Activated CD4-positive, alpha-beta memory T cell treated with anti-CD3 and anti-CD28 coated beads for 36 hours (primary cell): Measurements from ENCODE around the gene LRRC26. TPM values are rescaled to one million over a fixed set of nuclear protein-coding genes. Genes with fewer than 3 reads are reported as not detected.

ENCODE experiments used
- CTCF ChIA-PET: fragments of 350-600 bp; sonication (Branson Sonifier 250); formaldehyde crosslinking; loops from one replicate; lab custom pipeline; 2021; ENCODE audit warnings: antibody characterized with exemption, inconsistent platforms; lab: Charles Lee
- POLR2A ChIA-PET: fragments of 350-600 bp; sonication (Branson Sonifier 250); formaldehyde crosslinking; loops from one replicate; lab custom pipeline; 2021; ENCODE audit warnings: antibody characterized with exemption; lab: Charles Lee
- DNase-seq: peaks from one replicate; pipeline ENCODE4 v3.0.0-alpha.2; 2020
- H3K27ac Mint-ChIP-seq: one replicate; pipeline ENCODE4 v1.8.0; 2021; ENCODE audit warnings: mixed read lengths
- H3K27me3 Mint-ChIP-seq: one replicate; pipeline ENCODE4 v1.8.0; 2021; ENCODE audit warnings: mixed read lengths
- H3K36me3 Mint-ChIP-seq: one replicate; pipeline ENCODE4 v1.8.0; 2021; ENCODE audit warnings: mixed read lengths
- H3K4me1 Mint-ChIP-seq: one replicate; pipeline ENCODE4 v1.8.0; 2021; ENCODE audit warnings: low read depth, mixed read lengths
- H3K4me3 Mint-ChIP-seq: one replicate; pipeline ENCODE4 v1.8.0; 2021; ENCODE audit warnings: mild to moderate bottlenecking, mixed read lengths
- H3K9me3 Mint-ChIP-seq: one replicate; pipeline ENCODE4 v1.8.0; 2021; ENCODE audit warnings: mixed read lengths
- intact Hi-C: fragments of 100-400 bp; cut with micrococcal nuclease; formaldehyde crosslinking; loops from one replicate; pipeline ENCODE4 v1.15.1; 2023
- total RNA-seq, 2 experiments: library from RNA; stranded (reverse); gene quantifications; one replicate each; pipeline ENCODE4 v1.2.3, GENCODE V29; 2021

Gene LRRC26
- total RNA-seq, 2 experiments from 2014 or later: not detected

- DNase-seq: no peak
- H3K9me3 Mint-ChIP-seq: no peaks in the 10 kb centered on the region
- H3K27me3 Mint-ChIP-seq: no peaks in the 10 kb centered on the region
- intact Hi-C loops: loop anchor here (1.0 kb wide), 1 partner anchor 60 kb away; no protein-coding TSS in a partner anchor
- peaks cover 38% of the 10 kb centered on the region for H3K4me1 Mint-ChIP-seq
- H3K27ac Mint-ChIP-seq: peak overlapping the region; percentile 93
- ChIA-PET POLR2A (interaction anchor here (0.5 to 2.9 kb wide), 16 partner anchors 8 to 383 kb away, joined by 3 to 18 read pairs (median 4); partner anchors contain the start of genes NDOR1, TMEM203, TPRN and TUBB4B), CTCF (interaction anchor here (0.8 to 3.4 kb wide), 21 partner anchors 9 to 155 kb away, joined by 3 to 14 read pairs (median 4); partner anchors contain the start of genes CYSRT1, DPP7, NDOR1 and NELFB)
- H3K36me3 Mint-ChIP-seq: peaks cover 11% of the 10 kb centered on the region
- peak overlapping the region; percentile 97 for H3K4me3 Mint-ChIP-seq
These were observed 19.7 kb upstream of the LRRC26 start for GRCh38 chr9:137189297-137190295.

GRCh38 chr9:137188490-137189296 lies 18.8 kb upstream of the LRRC26 start, which contains the start of the genes ANAPC2 and SSNA1:
Gene ANAPC2 (minus strand): TSS chr9:137188560. CDS start chr9:137188532, 28 bp downstream.
Gene SSNA1 (plus strand): TSS chr9:137188676. CDS start chr9:137188727, 51 bp downstream.
- peak within 1 kb of the TSS; percentile 93 for H3K27ac Mint-ChIP-seq
- ChIA-PET POLR2A (interaction anchor here (0.5 to 2.9 kb wide), 16 partner anchors 9 to 382 kb away, joined by 3 to 18 read pairs (median 4); partner anchors contain the start of genes NDOR1, TMEM203, TPRN and TUBB4B), CTCF (interaction anchor here (0.8 to 3.4 kb wide), 20 partner anchors 10 to 154 kb away, joined by 3 to 14 read pairs (median 4); partner anchors contain the start of genes CYSRT1, DPP7, NDOR1 and NELFB)
- H3K4me1 Mint-ChIP-seq: peaks cover 40% of the 10 kb centered on the region
- intact Hi-C loops: loop anchor here (1.0 kb wide), 5 partner anchors 12 to 59 kb away; partner anchors contain the start of genes NDOR1, TMEM203 and TPRN
- peak; percentile 95 for DNase-seq
- H3K27me3 Mint-ChIP-seq: no peaks in the 10 kb centered on the region
- H3K36me3 Mint-ChIP-seq: peaks cover 17% of the 10 kb centered on the region
- no peaks in the 10 kb centered on the region for H3K9me3 Mint-ChIP-seq
- H3K4me3 Mint-ChIP-seq: peak within 1 kb of the TSS; percentile 97

- peaks cover 20% of the 10 kb centered on the region for H3K36me3 Mint-ChIP-seq
- no peaks in the 10 kb centered on the region for H3K27me3 Mint-ChIP-seq
- H3K4me3 Mint-ChIP-seq: peak overlapping the region; percentile 95
- ChIA-PET POLR2A (interaction anchor here (0.8 to 2.9 kb wide), 11 partner anchors 13 to 61 kb away, joined by 3 to 18 read pairs (median 5); partner anchors contain the start of genes CYSRT1, NDOR1, TMEM203 and TPRN), CTCF (interaction anchor here (0.7 to 3.4 kb wide), 9 partner anchors 13 to 153 kb away, joined by 3 to 14 read pairs (median 11); partner anchors contain the start of genes NDOR1, RNF208, TMEM203 and TPRN)
- H3K9me3 Mint-ChIP-seq: no peaks in the 10 kb centered on the region
- intact Hi-C loops: loop anchor here (1.0 kb wide), 4 partner anchors 12 to 52 kb away; partner anchors contain the start of genes NDOR1, TMEM203 and TPRN
- peak overlapping the region; percentile 81 for H3K27ac Mint-ChIP-seq
- H3K4me1 Mint-ChIP-seq: peaks cover 40% of the 10 kb centered on the region
- no peak for DNase-seq
These were observed 18.2 kb upstream of the LRRC26 start for GRCh38 chr9:137188086-137188489.

DNA sequence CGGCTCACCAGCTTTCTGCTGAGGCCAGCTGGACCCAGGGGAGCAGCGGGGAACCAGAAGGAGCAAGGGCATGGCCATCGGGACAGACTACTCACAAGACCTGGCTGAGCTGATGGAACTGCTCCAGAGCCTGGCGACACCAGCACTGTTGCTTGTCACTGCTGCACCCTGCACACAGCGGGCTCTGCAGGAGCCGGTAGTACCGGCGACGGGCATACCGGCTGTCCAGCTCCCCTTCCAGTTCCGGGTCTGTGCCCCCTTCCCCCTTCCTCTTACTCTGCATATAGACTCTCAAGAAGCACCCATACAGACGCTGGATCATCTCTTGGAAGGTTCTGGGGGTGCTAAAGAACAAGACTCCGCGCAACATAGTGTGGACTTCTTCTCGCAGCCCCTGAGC lies 17.5 kb upstream of the LRRC26 start:
- Mint-ChIP-seq H3K36me3 (peaks cover 20% of the 10 kb centered on the region), H3K9me3 (no peaks in the 10 kb centered on the region), H3K4me3 (peak overlapping the region; percentile 95), H3K4me1 (peaks cover 40% of the 10 kb centered on the region), H3K27ac (peak overlapping the region; percentile 81), H3K27me3 (no peaks in the 10 kb centered on the region)
- intact Hi-C loops: no loop called here
- DNase-seq: no peak
- POLR2A ChIA-PET: interaction anchor here (0.8 to 2.9 kb wide), 5 partner anchors 18 to 60 kb away, joined by 3 to 13 read pairs (median 4); partner anchors contain the start of genes CYSRT1, NDOR1 and TMEM203
- CTCF ChIA-PET: interaction anchor here (0.7 to 3.4 kb wide), 5 partner anchors 13 to 53 kb away, joined by 3 to 14 read pairs (median 12); partner anchors contain the start of genes NDOR1, RNF208, TMEM203 and TPRN

DNA sequence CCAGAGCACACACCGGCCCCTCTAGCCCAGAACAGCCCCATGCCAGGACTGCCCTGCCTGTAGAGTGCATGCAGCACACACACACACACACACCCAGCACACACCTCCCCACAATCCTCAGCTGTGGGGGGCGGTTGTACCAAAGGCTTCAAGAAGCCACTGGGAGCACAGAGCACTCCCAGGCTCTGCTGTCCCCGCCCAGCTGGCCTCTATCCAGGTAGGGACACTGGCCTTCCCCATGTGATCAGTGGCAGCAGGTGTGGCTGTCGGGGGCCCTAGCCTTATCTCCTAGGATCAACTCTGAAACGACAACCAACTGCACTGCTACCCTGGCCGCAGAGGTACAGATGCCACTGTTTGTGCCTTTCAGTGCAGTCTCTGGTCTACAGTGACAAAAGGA lies 16.5 kb upstream of the LRRC26 start:
- no peak for DNase-seq
- H3K9me3 Mint-ChIP-seq: no peaks in the 10 kb centered on the region
- ChIA-PET CTCF (interaction anchor here (1.1 kb wide), 1 partner anchor 50 kb away, joined by 3 read pairs; no protein-coding TSS in a partner anchor), POLR2A (no interaction called here)
- H3K4me1 Mint-ChIP-seq: peaks cover 40% of the 10 kb centered on the region
- H3K36me3 Mint-ChIP-seq: peaks cover 23% of the 10 kb centered on the region
- intact Hi-C loops: no loop called here
- peak overlapping the region; percentile 95 for H3K4me3 Mint-ChIP-seq
- no peak overlapping the region for H3K27ac Mint-ChIP-seq
- no peaks in the 10 kb centered on the region for H3K27me3 Mint-ChIP-seq

- peaks cover 38% of the 10 kb centered on the region for H3K4me1 Mint-ChIP-seq
- H3K27me3 Mint-ChIP-seq: no peaks in the 10 kb centered on the region
- H3K9me3 Mint-ChIP-seq: no peaks in the 10 kb centered on the region
- ChIA-PET POLR2A (no interaction called here), CTCF (interaction anchor here (1.1 kb wide), 1 partner anchor 51 kb away, joined by 3 read pairs; no protein-coding TSS in a partner anchor)
- H3K4me3 Mint-ChIP-seq: no peak overlapping the region
- intact Hi-C loops: no loop called here
- no peak overlapping the region for H3K27ac Mint-ChIP-seq
- peaks cover 22% of the 10 kb centered on the region for H3K36me3 Mint-ChIP-seq
- no peak for DNase-seq
These were observed 16.1 kb upstream of the LRRC26 start for GRCh38 chr9:137185921-137186320.

GRCh38 chr9:137184881-137185660 lies 15.2 kb upstream of the LRRC26 start:
- Mint-ChIP-seq H3K4me1 (peaks cover 32% of the 10 kb centered on the region), H3K27me3 (no peaks in the 10 kb centered on the region), H3K4me3 (no peak overlapping the region), H3K9me3 (no peaks in the 10 kb centered on the region), H3K36me3 (peaks cover 17% of the 10 kb centered on the region), H3K27ac (no peak overlapping the region)
- ChIA-PET CTCF (no interaction called here), POLR2A (no interaction called here)
- intact Hi-C loops: no loop called here
- no peak for DNase-seq

DNA sequence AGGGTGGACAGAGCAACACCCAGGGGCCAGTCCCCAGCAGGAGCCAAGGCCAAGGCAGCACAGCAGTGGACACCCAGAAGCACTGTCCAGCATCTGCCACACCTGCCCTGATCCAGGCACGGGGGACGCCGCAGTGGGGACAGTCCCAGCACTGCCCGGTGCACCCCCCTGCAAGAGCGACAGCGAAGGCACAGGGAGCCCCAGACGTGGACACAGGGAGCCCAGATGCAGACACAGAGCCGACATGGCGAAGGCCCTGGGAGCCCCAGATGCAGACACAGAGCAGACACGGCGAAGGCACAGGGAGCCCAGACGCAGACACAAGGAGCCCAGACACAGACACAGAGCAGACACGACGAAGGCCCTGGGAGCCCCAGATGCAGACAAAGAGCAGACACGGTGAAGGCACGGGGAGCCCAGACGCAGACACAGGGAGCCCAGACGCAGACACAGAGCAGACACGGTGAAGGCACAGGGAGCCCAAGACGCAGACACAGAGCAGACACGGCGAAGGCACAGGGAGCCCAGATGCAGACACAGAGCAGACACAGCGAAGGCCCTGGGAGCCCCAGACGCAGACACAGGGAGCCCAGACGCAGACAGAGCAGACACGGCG lies 14.2 kb upstream of the LRRC26 start:
- intact Hi-C loops: no loop called here
- no peak for DNase-seq
- ChIA-PET POLR2A (no interaction called here), CTCF (no interaction called here)
- Mint-ChIP-seq H3K4me1 (peaks cover 24% of the 10 kb centered on the region), H3K27me3 (no peaks in the 10 kb centered on the region), H3K36me3 (peaks cover 16% of the 10 kb centered on the region), H3K9me3 (no peaks in the 10 kb centered on the region), H3K27ac (no peak overlapping the region), H3K4me3 (no peak overlapping the region)

DNA sequence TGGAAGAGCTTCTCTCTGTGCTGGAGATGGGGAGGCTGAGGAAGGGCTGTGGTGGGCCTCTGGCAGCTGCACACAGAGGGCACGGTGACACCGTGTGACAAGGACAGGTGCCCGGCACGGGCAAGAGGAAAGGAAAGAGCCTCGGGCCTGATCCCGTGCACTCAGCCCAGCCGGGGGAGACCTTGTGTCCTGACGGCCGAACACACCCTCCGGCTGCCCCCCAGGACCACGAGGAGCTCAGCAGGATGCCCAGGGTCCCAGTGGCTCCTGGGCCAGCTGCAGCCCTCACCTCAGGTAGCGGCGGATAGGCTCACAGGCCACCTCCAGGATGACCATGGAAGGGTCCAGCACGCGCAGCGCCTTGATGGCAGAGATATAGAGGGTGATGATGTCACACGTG lies 13.0 kb upstream of the LRRC26 start:
- H3K36me3 Mint-ChIP-seq: peaks cover 12% of the 10 kb centered on the region
- POLR2A ChIA-PET: no interaction called here
- no peaks in the 10 kb centered on the region for H3K9me3 Mint-ChIP-seq
- intact Hi-C loops: no loop called here
- H3K27me3 Mint-ChIP-seq: no peaks in the 10 kb centered on the region
- no peak for DNase-seq
- CTCF ChIA-PET: no interaction called here
- no peak overlapping the region for H3K27ac Mint-ChIP-seq
- H3K4me1 Mint-ChIP-seq: peaks cover 22% of the 10 kb centered on the region
- no peak overlapping the region for H3K4me3 Mint-ChIP-seq

- no peaks in the 10 kb centered on the region for H3K9me3 Mint-ChIP-seq
- ChIA-PET CTCF (interaction anchor here (1.0 kb wide), 1 partner anchor 46 kb away, joined by 4 read pairs; the partner anchor contains the start of gene RNF224), POLR2A (interaction anchor here (1.5 kb wide), 1 partner anchor 90 kb away, joined by 3 read pairs; no protein-coding TSS in a partner anchor)
- peaks cover 11% of the 10 kb centered on the region for H3K4me1 Mint-ChIP-seq
- DNase-seq: no peak
- H3K36me3 Mint-ChIP-seq: peaks cover 12% of the 10 kb centered on the region
- intact Hi-C loops: no loop called here
- no peak overlapping the region for H3K4me3 Mint-ChIP-seq
- H3K27ac Mint-ChIP-seq: no peak overlapping the region
- no peaks in the 10 kb centered on the region for H3K27me3 Mint-ChIP-seq
These were observed 11.8 kb upstream of the LRRC26 start for GRCh38 chr9:137181680-137182079.
